Measurements from ENCODE around the gene ESYT2. TPM values are rescaled to one million over a fixed set of nuclear protein-coding genes. Genes with fewer than 3 reads are reported as not detected.

Gene ESYT2
- total RNA-seq, 1 experiment from 2014 or later: 78.6 TPM

- H3K27ac Mint-ChIP-seq (ENCODE audit: low read depth, unreplicated experiment): no peak overlapping the region
- H3K9me3 Mint-ChIP-seq (ENCODE audit: unreplicated experiment): no peaks in the 10 kb centered on the region
- H3K36me3 Mint-ChIP-seq (ENCODE audit: insufficient read depth, unreplicated experiment): peaks cover 49% of the 10 kb centered on the region
- intact Hi-C loops (cut with micrococcal nuclease): no loop called here
- DNase-seq (ENCODE audit: unreplicated experiment): no peak
- H3K4me3 Mint-ChIP-seq (ENCODE audit: unreplicated experiment): no peak overlapping the region
- no TSS peak for BruUV-seq (replicated peaks)
- ChIA-PET POLR2A (no interaction called here), CTCF (interaction anchor here (0.6 to 0.7 kb wide), 2 partner anchors 47 to 606 kb away, joined by 3 read pairs; no protein-coding TSS in a partner anchor)
- H3K4me1 Mint-ChIP-seq (ENCODE audit: insufficient read depth, unreplicated experiment): no peaks in the 10 kb centered on the region
- no peak for TF ChIP-seq CTCF (IDR thresholded peaks at IDR 0.05; ENCODE audit: unreplicated experiment)
- H3K27me3 Mint-ChIP-seq (ENCODE audit: insufficient read depth, unreplicated experiment): no peaks in the 10 kb centered on the region
Measured at GRCh38 chr7:158776474-158776873, 52.8 kb downstream of the ESYT2 start.

GRCh38 chr7:158774952-158775351, 54.4 kb downstream of the ESYT2 start:
- Mint-ChIP-seq H3K27ac (ENCODE audit: low read depth, unreplicated experiment) (no peak overlapping the region), H3K4me3 (ENCODE audit: unreplicated experiment) (no peak overlapping the region), H3K36me3 (ENCODE audit: insufficient read depth, unreplicated experiment) (peaks cover 54% of the 10 kb centered on the region), H3K4me1 (ENCODE audit: insufficient read depth, unreplicated experiment) (no peaks in the 10 kb centered on the region), H3K9me3 (ENCODE audit: unreplicated experiment) (no peaks in the 10 kb centered on the region), H3K27me3 (ENCODE audit: insufficient read depth, unreplicated experiment) (no peaks in the 10 kb centered on the region)
- TF ChIP-seq CTCF (IDR thresholded peaks at IDR 0.05; ENCODE audit: unreplicated experiment): no peak
- POLR2A ChIA-PET: interaction anchor here (1.1 kb wide), 1 partner anchor 8 kb away, joined by 4 read pairs; no protein-coding TSS in a partner anchor
- intact Hi-C loops (cut with micrococcal nuclease): no loop called here
- BruUV-seq (replicated peaks): no TSS peak
- no peak for DNase-seq (ENCODE audit: unreplicated experiment)
- CTCF ChIA-PET: no interaction called here

- DNase-seq (ENCODE audit: unreplicated experiment): no peak
- H3K27me3 Mint-ChIP-seq (ENCODE audit: insufficient read depth, unreplicated experiment): no peaks in the 10 kb centered on the region
- CTCF ChIA-PET: no interaction called here
- H3K9me3 Mint-ChIP-seq (ENCODE audit: unreplicated experiment): no peaks in the 10 kb centered on the region
- no peak overlapping the region for H3K27ac Mint-ChIP-seq (ENCODE audit: low read depth, unreplicated experiment)
- no TSS peak for BruUV-seq (replicated peaks)
- POLR2A ChIA-PET: no interaction called here
- peaks cover 66% of the 10 kb centered on the region for H3K36me3 Mint-ChIP-seq (ENCODE audit: insufficient read depth, unreplicated experiment)
- intact Hi-C loops (cut with micrococcal nuclease): no loop called here
- TF ChIP-seq CTCF (IDR thresholded peaks at IDR 0.05; ENCODE audit: unreplicated experiment): no peak
- H3K4me1 Mint-ChIP-seq (ENCODE audit: insufficient read depth, unreplicated experiment): no peaks in the 10 kb centered on the region
- no peak overlapping the region for H3K4me3 Mint-ChIP-seq (ENCODE audit: unreplicated experiment)
Measured at GRCh38 chr7:158772916-158773315, 56.4 kb downstream of the ESYT2 start.

GRCh38 chr7:158771213-158771834, 58.0 kb downstream of the ESYT2 start:
- CTCF ChIA-PET: interaction anchor here (0.6 to 1.4 kb wide), 3 partner anchors 11 to 351 kb away, joined by 3 to 4 read pairs (median 4); no protein-coding TSS in a partner anchor
- no peaks in the 10 kb centered on the region for H3K27me3 Mint-ChIP-seq (ENCODE audit: insufficient read depth, unreplicated experiment)
- H3K27ac Mint-ChIP-seq (ENCODE audit: low read depth, unreplicated experiment): no peak overlapping the region
- intact Hi-C loops (cut with micrococcal nuclease): no loop called here
- H3K4me1 Mint-ChIP-seq (ENCODE audit: insufficient read depth, unreplicated experiment): no peaks in the 10 kb centered on the region
- H3K9me3 Mint-ChIP-seq (ENCODE audit: unreplicated experiment): no peaks in the 10 kb centered on the region
- peaks cover 73% of the 10 kb centered on the region for H3K36me3 Mint-ChIP-seq (ENCODE audit: insufficient read depth, unreplicated experiment)
- H3K4me3 Mint-ChIP-seq (ENCODE audit: unreplicated experiment): no peak overlapping the region
- no peak for TF ChIP-seq CTCF (IDR thresholded peaks at IDR 0.05; ENCODE audit: unreplicated experiment)
- no TSS peak for BruUV-seq (replicated peaks)
- DNase-seq (ENCODE audit: unreplicated experiment): no peak
- POLR2A ChIA-PET: interaction anchor here (0.6 kb wide), 1 partner anchor 176 kb away, joined by 3 read pairs; no protein-coding TSS in a partner anchor

Measured in MCF 10A (cell line).